Epithelial cell of prostate (primary cell): ENCODE measurements around the gene DCUN1D2.
"Not testable (repeated sequence)": the region's sequence is repeated elsewhere in the genome, so short reads cannot be mapped to it uniquely, and the experiment has no call there.

Source experiments
- DNase-seq: peaks from one replicate; pipeline ENCODE4 v3.0.0-alpha.2; 2011; ENCODE audit warnings: low read depth, low spot score
- H3K27ac ChIP-seq: fragments of 450-650 bp; 2 replicates; pipeline ENCODE4 v1.5.1; 2017; ENCODE audit warnings: mild to moderate bottlenecking

Gene DCUN1D2

GRCh38 chr13:113493315-113493951, 2.9 kb upstream of the DCUN1D2 start:
- peak; percentile 93 for DNase-seq
- peak overlapping the region; percentile 75 for H3K27ac ChIP-seq

- DNase-seq, result no peak
- H3K27ac ChIP-seq, result peak overlapping the region; percentile 75
Measured at GRCh38 chr13:113491982-113492381, 1.5 kb upstream of the DCUN1D2 start.

GRCh38 chr13:113491418-113491883, 940 bp upstream of the DCUN1D2 start:
- no peak for DNase-seq
- peak overlapping the region; percentile 75 for H3K27ac ChIP-seq

GRCh38 chr13:113489549-113490495, 689 bp downstream of the DCUN1D2 start:
- no peak for DNase-seq
- H3K27ac ChIP-seq, result peak overlapping the region; percentile 75

GRCh38 chr13:113489171-113489548, 1.4 kb downstream of the DCUN1D2 start:
- H3K27ac ChIP-seq, result no peak overlapping the region
- no peak for DNase-seq

- H3K27ac ChIP-seq, result no peak overlapping the region
- no peak for DNase-seq
Measured at GRCh38 chr13:113488283-113488682, 2.2 kb downstream of the DCUN1D2 start.

GRCh38 chr13:113486698-113487097, 3.8 kb downstream of the DCUN1D2 start:
- no peak overlapping the region for H3K27ac ChIP-seq
- no peak for DNase-seq

GRCh38 chr13:113485545-113485944, 5.0 kb downstream of the DCUN1D2 start:
- no peak for DNase-seq
- no peak overlapping the region for H3K27ac ChIP-seq

- DNase-seq, result no peak
Measured at GRCh38 chr13:113483504-113484293, 6.8 kb downstream of the DCUN1D2 start.

GRCh38 chr13:113483081-113483480, 7.4 kb downstream of the DCUN1D2 start:
- H3K27ac ChIP-seq, result no peak overlapping the region
- no peak for DNase-seq

More at GRCh38 chr13:113483504-113484293, 6.8 kb downstream of the DCUN1D2 start:
- no peak overlapping the region for H3K27ac ChIP-seq

- H3K27ac ChIP-seq, result no peak overlapping the region
- no peak for DNase-seq
Measured at GRCh38 chr13:113479179-113479578, 11.3 kb downstream of the DCUN1D2 start.

- no peak for DNase-seq
- no peak overlapping the region for H3K27ac ChIP-seq
Measured at GRCh38 chr13:113477724-113478123, 12.8 kb downstream of the DCUN1D2 start.

- H3K27ac ChIP-seq, result no peak overlapping the region
- no peak for DNase-seq
Measured at GRCh38 chr13:113476811-113477210, 13.7 kb downstream of the DCUN1D2 start.

- H3K27ac ChIP-seq, result no peak overlapping the region
Measured at GRCh38 chr13:113475911-113476310, 14.6 kb downstream of the DCUN1D2 start.

GRCh38 chr13:113475280-113475679, 15.2 kb downstream of the DCUN1D2 start:
- no peak for DNase-seq
- H3K27ac ChIP-seq, result no peak overlapping the region

More at GRCh38 chr13:113475911-113476310, 14.6 kb downstream of the DCUN1D2 start:
- DNase-seq, result no peak

GRCh38 chr13:113474179-113474578, 16.3 kb downstream of the DCUN1D2 start:
- DNase-seq, result no peak
- no peak overlapping the region for H3K27ac ChIP-seq

- DNase-seq, result no peak
- no peak overlapping the region for H3K27ac ChIP-seq
Measured at GRCh38 chr13:113472355-113473025, 18.0 kb downstream of the DCUN1D2 start.

GRCh38 chr13:113471844-113472243, 18.7 kb downstream of the DCUN1D2 start:
- DNase-seq, result no peak
- no peak overlapping the region for H3K27ac ChIP-seq

GRCh38 chr13:113470635-113471163, 19.8 kb downstream of the DCUN1D2 start:
- not testable (repeated sequence) for H3K27ac ChIP-seq, DNase-seq

GRCh38 chr13:113470073-113470472, 20.4 kb downstream of the DCUN1D2 start:
- no peak for DNase-seq
- no peak overlapping the region for H3K27ac ChIP-seq
